CD4-positive, alpha-beta T cell treated with Interleukin-10 for 1 hour (primary cell): ENCODE measurements around the gene PITX2.

Source experiments
- DNase-seq: peaks from one replicate; pipeline ENCODE4 v3.0.0-alpha.2; 2020

PITX2 gene

DNA sequence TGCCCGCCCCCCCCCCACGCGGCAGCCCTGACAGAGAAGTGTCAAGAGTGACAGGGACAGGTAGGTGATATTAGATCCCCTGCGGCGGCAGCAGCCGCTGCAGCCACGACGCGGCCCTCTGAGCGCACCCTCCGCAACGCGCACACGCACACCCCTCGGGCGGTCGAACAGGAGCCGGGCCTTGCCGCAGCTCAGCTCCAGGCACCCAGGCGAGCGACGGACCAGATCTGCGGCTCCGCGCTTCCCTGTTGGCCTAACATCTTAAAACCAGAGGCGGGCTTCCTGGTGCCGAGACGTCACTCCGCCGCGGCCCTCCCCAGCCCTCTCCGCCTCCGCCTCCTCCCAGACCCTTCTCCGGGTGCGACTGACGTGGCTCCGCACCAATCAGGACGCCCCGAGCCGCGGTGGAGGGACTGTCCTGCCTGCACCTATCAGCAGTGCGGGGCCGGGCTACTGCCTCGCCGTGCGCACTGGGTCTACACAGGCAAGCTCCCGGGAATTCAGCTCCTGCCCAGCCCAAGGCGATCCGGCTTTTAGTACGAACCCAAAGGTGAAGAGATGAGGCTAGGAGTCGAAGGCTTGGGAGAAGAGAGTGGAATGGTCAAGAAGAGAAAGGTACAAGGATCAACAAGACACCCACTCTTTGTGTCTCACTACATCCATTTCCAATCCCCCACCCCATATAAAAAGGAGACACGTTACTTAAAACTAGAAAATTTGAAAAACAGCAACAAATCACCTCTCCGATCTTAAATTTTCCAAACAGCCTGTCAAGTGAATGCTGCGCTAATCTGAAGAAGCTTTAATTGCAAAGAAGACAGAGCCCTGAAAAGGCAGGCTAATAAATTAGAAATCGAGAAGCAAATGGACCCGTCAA lies at the start of gene PITX2:
TSS of gene PITX2 (minus strand) at position 237 of the 877 bp plus-strand sequence. CDS start 617 bp downstream, outside the sequence.
- peak; percentile 17 for DNase-seq

DNA sequence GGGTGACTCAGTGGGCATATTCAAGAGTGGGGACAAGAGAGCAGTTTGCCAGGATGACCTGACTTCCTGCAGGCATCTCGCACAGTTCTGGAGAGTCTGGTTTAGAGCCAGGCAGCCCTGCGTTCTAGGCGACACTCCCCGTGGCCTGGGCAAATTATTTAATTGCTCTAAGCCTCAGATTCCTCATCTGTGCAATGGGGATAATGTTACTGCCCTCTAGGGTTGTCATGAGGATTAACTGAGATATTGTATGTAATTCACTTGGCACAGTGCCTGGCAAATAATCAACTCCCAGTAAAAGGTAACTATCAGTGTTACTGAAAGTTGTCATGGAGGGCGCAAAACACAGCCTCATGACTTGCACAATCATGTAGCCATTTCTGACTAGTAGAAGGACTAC lies 48.8 kb upstream of the PITX2 start:
- no peak for DNase-seq

DNA sequence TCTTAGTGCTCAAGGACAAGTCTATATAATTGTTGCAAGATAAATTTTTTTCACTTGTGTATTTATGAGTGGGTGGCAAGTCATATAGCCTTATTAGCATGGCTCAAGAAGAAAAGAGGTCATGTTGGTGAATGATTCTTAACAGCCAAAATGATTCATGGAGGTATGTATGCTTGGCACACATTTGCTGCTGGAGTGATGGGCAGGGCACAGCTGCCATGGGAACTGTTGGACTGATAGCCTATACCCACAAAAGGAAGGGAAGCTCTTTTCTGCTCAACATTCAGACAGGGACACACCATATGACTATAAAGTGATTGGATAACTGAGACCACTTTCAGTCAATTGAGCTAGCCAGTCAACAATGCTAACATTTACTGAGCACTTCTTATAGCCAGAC lies 46.8 kb upstream of the PITX2 start:
- no peak for DNase-seq

DNA sequence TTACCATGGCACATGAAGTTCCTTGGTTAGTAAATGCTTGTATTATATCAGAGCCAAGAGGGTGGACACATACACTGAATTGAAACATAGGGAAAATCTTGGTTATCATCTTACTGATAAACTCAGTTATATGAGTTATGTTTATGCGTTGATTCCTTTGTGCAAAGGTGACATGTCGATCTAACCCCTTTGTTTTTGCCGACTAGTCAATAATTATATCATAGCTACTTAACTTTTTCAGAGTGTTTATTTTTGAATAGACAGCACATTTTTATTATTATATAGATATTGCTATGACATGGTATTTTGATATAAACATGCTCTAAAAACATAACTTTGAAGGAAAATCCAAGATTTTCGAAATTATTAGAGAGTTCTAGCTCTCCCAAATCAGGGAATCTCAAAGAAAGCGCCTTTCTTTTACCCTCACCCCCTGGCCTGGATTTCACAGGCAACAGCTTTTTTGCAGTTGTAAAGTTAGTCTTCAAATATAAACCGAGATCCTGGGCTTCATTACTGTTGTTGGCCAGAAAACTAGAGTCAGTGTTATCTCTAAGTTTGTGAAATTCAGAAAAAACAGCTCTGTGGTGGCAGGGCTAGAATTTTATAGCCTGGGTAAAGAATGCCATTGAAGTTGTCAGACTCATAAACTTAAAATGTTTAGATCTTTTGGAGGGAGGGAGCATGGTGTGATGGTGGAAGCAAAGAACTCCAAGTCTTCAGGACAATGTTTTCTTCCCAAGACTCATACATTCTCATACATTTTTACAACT lies 45.8 kb upstream of the PITX2 start:
- DNase-seq, result no peak

DNA sequence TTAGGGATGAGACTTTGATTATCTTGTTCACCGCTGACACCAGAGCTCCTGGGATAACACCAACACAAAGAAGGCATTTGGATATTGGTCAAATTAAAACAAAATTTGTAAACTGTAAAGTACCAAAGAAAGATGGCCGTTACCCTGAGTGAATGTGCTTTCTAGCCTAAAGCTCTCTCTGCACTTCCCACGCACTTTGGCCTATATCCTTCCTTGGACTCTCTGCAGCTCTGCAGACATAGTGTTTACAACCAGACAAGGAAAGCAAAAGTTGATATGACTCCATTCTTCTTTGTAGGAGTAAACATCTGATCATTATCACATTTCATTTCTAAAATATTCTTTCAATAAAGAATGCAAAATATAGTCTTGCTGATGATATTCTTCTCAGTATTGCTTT lies 44.8 kb upstream of the PITX2 start:
- DNase-seq, result no peak

DNA sequence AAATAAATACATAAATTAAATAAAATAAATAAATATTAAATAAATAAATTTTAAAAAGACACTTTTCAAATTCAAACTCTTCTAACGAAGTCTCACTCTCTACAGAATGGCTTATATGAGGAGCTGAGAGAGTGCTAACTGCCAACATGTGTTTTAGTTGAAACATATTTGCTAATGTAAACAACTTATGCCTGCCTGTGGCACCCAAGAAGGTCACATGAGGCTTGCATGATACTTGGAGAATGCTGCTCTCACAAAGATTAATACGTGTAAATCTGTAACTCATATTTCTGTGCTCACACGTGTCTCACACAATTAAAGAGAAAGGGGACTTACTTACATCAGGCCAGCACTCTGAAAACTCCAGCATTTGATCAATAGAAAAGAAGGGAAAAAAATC lies 43.2 kb upstream of the PITX2 start:
- no peak for DNase-seq

DNA sequence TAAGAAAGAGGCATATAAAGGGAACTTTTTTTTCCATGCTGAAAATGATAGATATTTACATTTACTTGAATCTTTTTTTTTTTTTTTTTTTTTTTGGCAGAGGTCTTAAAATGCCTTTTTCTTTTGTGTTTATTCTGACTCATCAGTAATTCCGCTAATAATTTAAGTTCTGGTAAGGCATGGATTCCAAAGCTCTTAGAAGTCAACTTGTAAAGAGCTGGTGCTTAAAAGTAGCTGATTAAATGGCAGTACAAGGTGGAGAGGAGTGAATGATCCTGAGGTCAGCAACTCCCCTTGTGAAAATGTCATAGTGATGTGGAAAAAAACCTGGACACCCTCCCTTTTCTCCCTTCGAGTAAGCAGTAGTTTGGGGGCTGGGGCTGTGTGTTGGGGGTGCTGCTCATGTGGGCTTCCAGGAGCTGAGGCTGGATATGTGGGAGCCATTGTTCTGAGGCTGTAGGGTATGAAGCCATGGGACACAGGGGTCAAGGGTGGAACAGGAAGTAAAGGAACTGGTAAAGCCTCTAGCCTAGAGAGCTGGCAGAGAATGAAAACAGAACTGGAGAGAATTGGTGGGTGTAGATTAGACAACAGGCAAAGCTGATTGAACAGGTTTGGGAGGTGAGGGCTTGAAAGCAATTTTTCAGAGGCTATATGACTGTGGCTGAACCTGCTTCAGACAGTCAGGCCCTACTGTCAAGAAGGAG lies 41.0 kb upstream of the PITX2 start:
- DNase-seq, result no peak

DNA sequence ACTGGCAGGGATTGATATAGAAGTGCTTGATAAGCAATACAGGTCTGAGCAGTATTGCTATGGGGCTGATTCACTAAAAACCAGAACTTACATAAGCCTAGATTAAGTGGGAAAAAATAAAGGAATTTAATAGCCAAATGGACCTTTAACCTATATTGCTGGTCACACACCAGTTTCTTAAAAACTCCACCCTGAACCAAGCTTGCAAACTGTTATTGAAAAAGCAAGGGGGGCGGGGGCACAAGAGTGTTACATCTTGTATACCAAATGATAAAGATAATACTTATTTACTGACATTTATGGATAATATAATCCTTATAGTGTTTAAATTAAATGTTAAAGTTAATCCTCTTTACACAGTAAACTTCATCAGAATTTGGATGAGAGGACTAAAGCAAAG lies 40.3 kb upstream of the PITX2 start:
- no peak for DNase-seq

DNA sequence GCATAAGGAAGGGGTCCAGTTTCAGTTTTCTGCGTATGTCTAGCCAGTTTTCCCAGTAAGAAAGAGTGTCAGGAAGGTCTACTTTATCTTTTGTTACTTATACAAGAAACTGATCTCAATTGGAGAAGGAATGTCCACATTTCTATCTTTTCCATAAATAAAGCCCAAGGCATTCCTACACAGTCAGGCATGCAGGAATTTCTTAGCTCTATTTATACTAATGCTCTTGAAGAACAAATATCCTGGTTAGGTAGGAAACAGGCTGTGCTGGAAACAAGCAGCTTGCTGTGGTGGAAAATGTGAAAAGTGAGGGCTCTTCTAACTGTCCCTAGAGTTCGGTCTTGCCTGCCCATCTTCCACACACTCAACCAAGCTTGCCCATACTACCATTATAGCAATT lies 37.9 kb upstream of the PITX2 start:
- DNase-seq, result no peak

DNA sequence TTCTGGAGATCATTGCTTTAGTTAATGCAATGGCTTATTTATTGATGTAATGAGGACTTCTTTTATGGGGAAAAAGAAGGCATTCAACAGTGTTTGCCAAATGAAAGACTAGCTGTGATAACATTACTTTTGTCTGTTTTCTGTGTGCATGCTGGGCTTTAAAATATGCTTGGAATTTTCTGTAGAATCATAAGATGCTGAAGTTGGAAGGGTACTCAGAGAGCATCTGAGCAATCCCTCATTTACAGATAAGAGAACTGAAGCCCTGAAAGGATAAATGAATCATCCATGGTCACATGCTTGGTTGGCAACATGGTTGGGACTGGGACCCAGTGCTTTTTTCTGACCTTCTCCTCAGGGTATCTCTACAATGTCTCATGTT lies 31.4 kb upstream of the PITX2 start:
- no peak for DNase-seq

DNA sequence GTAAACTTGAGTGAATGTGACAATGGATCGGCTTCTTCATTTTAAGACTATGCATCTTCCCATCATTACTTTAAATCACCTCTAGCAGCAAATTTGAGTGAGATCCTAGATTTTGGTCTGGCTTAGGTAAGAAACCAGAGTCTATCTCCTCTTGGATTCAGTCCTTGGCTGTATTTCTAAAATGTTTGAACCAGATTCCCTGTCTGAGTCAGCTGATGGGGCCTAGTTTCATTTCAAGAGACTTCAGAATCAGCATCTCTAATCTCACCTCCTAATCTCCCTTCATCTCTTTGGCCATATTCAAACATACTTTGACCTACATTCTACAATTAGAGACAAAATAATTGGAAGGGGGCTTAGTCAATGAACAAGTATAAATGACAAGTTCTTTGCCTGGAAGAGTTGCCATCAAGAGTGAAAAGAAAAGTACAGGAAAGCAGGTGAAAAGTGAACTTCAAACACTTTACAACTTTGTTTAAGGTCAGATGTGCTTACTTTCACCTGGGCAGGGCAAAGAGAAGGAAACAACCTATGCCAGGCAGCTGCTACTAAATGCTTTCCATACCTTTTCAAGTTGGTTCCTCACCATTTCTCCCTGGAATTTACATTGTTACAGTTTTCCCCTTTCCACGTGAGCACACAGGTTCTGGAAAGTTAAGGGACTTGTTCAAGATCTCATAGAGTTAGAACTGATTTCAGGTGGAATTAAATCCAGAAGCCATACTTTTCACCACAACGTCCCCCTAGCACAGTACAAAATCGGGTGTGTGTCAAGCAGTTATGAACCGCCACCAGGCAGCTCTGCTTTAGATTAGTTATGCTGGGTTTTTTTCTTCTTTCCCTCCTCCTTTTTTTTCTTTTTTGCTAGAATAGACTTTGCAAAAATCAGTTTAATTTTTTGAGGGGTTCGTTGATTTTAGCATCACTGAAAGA lies 30.7 kb upstream of the PITX2 start:
- no peak for DNase-seq

DNA sequence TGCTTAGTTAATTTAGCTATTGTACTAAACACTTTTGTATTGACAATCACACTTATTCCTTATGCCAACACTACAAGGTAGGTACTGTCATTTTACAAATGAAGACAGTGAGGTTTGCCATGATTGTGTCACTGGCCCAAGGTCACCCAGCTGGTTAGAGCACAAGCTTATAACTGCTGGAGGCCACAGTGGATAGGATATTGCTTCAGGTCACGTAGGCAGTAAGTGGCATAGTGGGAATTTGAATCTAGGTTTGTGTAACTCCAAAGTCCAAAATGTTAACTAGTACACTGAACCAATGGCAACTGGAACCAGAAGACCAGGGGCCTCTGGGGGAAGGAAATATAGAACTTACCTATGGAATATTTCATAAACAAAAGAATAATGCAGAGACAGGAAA lies 21.1 kb upstream of the PITX2 start:
- no peak for DNase-seq

DNA sequence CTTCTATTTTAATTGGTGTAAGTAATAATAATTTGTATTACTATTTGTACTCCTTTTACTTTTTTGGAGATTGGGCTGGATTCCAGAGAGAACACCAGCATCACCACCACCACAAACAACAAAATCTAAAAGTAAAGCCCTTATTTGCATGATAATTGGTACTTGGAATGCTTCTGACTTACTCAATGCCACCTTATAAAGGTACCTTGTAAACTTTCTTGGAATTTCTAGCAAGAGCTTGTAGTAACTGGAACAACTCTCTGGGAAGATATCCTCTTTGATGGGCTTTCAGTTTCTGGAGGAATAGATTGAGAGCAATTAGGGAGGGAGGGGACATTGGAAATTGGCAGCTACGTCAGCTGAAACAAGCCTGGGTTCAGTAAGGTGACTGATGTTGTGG lies 20.2 kb upstream of the PITX2 start:
- DNase-seq, result no peak

DNA sequence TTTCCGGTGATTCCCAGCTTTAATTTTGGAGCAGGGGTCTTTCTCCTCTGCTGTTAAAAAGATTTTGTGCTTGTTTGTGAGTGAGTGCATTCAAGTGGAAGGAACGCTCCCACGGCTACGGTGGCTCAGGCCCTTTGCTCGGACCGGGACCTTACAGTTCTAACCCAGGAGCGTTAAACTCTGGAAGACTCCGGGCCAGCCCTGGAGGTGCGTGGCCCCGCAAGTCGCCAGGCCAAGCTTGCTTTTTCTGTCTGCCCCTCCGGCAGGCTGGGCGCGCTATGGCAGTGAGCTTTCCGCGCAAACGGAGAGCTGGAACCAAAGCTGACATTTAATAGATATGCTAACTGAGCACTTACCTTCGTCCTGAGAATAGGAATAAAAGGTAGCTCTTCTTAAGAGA lies 18.3 kb upstream of the PITX2 start:
- no peak for DNase-seq

DNA sequence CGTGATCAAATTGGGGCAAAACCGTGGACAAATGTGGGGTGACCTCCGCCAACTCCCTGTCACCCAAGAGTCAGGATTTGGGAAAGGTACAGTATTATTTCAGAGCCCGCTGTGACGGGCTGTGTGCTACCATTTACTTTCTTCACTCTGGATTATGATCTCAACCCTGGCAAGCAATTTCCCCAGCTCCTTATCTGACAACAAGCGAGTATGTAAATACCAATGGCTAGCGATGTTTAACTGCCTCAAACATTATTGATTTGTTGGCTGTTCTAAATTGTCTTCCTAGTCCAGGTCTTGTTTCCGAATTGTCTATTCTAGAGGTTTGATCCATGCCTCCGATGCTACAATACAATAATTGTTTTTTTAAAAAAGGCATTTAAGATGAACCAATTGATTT lies 17.7 kb upstream of the PITX2 start:
- DNase-seq, result no peak

DNA sequence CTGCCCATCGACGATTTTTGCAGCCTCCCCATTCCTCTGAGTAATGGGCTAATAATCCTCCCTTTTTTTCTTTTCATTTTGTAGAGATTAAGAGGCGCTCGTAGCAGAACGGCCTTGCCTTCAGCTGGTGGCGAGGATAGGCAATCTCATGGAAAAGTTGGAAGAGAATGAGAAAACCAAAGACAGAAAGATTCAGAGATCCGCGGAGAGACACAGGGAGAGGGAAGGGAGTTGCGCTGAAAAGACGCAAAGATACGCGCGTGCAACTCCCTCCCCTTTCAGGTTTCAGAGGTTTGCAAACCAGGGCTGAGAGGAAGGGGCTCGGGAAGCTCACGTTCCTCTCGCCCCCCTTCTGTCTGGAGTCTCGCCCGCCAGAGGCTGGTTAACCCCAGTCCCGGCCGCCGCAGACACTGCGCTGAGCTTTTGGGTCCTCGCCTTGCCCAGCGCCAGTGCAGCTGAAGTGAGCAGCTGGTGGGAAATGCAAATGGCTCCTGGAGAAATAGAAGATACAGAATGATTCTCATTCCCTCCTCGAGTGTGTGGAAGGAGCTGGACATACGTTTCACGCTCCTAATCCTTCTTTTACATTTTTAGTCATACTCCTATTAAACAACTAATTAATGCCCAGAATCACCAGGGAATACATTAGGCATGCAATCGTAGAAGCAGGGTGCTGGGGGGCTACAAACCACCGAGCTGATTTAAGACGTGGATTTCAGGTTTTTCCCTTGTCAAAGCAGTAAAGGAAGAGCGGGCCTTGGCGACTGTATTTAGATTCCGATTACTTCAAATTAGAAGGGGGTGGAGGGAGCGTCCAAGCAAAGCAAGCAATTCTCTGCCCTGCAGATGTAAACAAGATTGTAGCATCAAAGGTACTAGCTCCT lies 16.6 kb upstream of the PITX2 start:
- DNase-seq, result no peak

DNA sequence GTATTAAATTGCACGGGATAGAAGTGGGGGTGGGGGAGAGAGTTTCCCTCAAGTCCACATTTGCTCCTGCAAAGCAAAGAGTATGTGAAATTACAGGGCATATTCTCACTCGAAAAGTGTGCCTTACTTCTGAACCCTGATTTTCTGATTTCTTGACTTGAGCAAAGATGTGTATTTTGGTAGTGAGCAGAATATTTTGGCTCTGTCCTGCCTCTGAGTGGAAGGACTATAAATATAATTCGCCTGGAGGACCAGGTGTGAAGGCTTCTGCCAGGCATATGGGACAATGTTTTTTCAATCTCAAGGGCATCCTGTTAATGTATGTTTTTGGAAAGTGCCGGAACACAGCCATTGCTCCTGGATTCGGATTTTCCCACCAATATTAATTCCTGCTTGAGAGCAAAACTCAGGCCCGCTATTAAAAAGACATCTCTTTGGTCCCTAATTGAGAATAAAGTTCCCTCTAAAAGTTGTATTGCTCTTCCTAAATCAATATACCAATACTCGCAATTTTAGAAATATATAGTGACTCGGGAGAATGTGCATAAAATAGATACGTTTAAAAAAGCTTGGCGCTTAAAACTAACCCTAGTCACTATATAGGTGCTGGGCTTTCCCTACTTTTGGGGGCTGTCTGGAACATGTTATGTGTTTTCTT lies 15.3 kb upstream of the PITX2 start:
- no peak for DNase-seq

DNA sequence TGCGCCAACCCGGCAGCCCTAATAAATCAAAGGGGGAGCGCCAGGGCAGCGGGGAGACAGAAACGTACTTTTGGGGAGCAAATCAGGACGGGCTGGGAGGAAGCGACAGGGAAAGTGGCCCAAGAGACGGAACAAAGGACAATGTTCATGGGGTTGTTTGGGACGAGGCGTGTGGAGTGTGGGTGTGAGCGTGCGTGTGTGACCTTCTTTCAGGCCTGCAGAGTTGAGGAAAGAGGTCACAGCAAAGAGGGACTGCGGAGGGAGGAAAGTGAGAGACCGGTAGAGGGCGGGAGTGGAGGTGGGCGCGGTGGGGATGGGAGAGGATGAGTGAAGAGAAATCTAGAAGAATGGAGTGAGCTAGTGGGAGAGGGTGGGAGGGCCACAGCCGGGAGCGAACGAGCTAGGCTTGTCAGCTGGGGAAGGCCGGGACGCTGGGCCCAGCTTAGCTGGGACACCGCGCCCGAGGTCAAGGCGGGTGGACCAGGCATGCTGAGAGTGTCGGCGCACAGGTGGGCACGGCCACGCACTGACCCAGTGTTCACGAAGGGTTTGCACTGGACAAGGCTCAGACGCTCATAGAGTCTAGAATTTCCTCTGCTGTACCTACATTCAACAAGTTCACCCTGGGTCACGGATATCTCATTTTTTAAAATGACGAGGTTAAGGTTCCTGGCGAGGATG lies 14.7 kb upstream of the PITX2 start:
- no peak for DNase-seq

DNA sequence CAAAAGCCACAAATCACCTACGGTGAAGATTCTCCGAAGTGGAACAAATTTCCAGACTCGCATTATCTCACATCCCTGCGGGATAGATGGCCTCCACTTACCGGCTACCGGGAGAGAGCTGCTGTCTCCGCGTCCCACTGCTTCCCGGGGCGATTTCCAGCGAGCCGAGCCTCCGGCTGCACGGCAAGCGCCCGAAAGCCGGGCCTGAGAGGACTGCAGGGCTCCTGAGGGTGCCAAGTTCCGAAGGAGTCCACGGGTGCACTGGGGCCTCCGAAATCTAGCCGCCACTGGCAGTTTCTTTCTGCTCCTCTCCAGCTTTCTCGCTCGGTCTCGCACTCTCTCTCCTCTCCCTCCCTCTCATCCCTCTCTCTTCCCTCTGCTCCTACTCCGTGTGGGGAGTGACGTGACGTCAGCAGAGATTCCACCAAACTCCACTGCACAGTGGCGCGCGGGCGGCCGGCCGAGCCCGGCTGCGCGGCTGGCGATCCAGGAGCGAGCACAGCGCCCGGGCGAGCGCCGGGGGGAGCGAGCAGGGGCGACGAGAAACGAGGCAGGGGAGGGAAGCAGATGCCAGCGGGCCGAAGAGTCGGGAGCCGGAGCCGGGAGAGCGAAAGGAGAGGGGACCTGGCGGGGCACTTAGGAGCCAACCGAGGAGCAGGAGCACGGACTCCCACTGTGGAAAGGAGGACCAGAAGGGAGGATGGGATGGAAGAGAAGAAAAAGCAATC lies 14.0 kb upstream of the PITX2 start:
- DNase-seq, result no peak
